GM23248 (cell line): ENCODE data around the gene PLLP. TPM values are rescaled to one million over a fixed set of nuclear protein-coding genes. Genes with fewer than 3 reads are reported as not detected.

Source experiments
- DNase-seq: peaks from one replicate; pipeline ENCODE4 v3.0.0-alpha.2; 2015
- H2AFZ ChIP-seq: fragments of 200-600 bp; sonication (generic); 2 replicates; pipeline ENCODE4 v1.6.1; 2016; ENCODE audit warnings: antibody characterized with exemption
- H3F3A ChIP-seq: fragments of 200-600 bp; sonication (generic); 2 replicates; pipeline ENCODE4 v1.6.1; 2016; ENCODE audit warnings: mild to moderate bottlenecking, antibody characterized with exemption, mixed run types; ENCODE audit not compliant: insufficient read depth
- H3K27ac ChIP-seq: fragments of 200-600 bp; sonication (generic); 2 replicates; pipeline ENCODE4 v1.5.1; 2016; ENCODE audit warnings: mild to moderate bottlenecking
- H3K27me3 ChIP-seq: fragments of 200-600 bp; sonication (generic); replicated peaks from 2 replicates; pipeline ENCODE4 v1.6.1; 2016; ENCODE audit warnings: mild to moderate bottlenecking; ENCODE audit not compliant: insufficient read depth
- H3K36me3 ChIP-seq: fragments of 200-600 bp; sonication (generic); 2 replicates; pipeline ENCODE4 v1.6.1; 2016; ENCODE audit warnings: low read depth, mild to moderate bottlenecking
- H3K4me1 ChIP-seq: fragments of 200-600 bp; sonication (generic); 2 replicates; pipeline ENCODE4 v1.6.1; 2016; ENCODE audit warnings: mild to moderate bottlenecking; ENCODE audit not compliant: insufficient read depth
- H3K4me2 ChIP-seq: fragments of 200-600 bp; sonication (generic); one replicate; pipeline ENCODE4 v1.6.1; 2016; ENCODE audit warnings: mild to moderate bottlenecking; ENCODE audit not compliant: unreplicated experiment
- H3K4me3 ChIP-seq: fragments of 200-600 bp; sonication (generic); 2 replicates; pipeline ENCODE4 v1.5.1; 2016; ENCODE audit warnings: mild to moderate bottlenecking
- H3K79me2 ChIP-seq: fragments of 200-600 bp; sonication (generic); 2 replicates; pipeline ENCODE4 v1.6.1; 2016; ENCODE audit warnings: mild to moderate bottlenecking; ENCODE audit not compliant: insufficient read depth
- H3K9ac ChIP-seq: fragments of 200-600 bp; sonication (generic); 2 replicates; pipeline ENCODE4 v1.6.1; 2016; ENCODE audit warnings: mild to moderate bottlenecking
- H3K9me2 ChIP-seq: fragments of 200-600 bp; sonication (generic); 2 replicates; pipeline ENCODE4 v1.6.1; 2016; ENCODE audit warnings: mixed run types, mild to moderate bottlenecking, moderate library complexity; ENCODE audit not compliant: insufficient read depth
- H3K9me3 ChIP-seq: fragments of 200-600 bp; sonication (generic); one replicate; pipeline ENCODE4 v1.6.1; 2017; ENCODE audit warnings: low read depth
- H4K20me1 ChIP-seq: fragments of 200-600 bp; sonication (generic); 2 replicates; pipeline ENCODE4 v1.6.0; 2016; ENCODE audit not compliant: insufficient read depth
- EZH2 ChIP-seq: fragments of 200-600 bp; sonication (generic); IDR thresholded peaks from 2 replicates; pipeline ENCODE4 v1.6.1; 2018; ENCODE audit warnings: antibody characterized with exemption, mild to moderate bottlenecking; ENCODE audit not compliant: insufficient read depth, poor library complexity, severe bottlenecking
- EZH2phosphoT487 ChIP-seq: fragments of 200-600 bp; sonication (generic); IDR thresholded peaks from 2 replicates; pipeline ENCODE4 v1.6.1; 2018; ENCODE audit warnings: antibody characterized with exemption, moderate library complexity, mild to moderate bottlenecking, low read depth; ENCODE audit not compliant: insufficient read depth
- WGBS, 2 experiments: methylation state at CpG; one replicate each; pipeline ENCODE4 v1.1.6; 2015 to 2017; ENCODE audit warnings: low lambda C conversion rate in 2 of 2, low coverage in 1 of 2; ENCODE audit errors: missing lambda C conversion rate in 2 of 2; 5-methylcytosine and 5-hydroxymethylcytosine counted together
- in situ Hi-C: fragments of 300-500 bp; cut with MboI; formaldehyde crosslinking; loops from 2 replicates; pipeline ENCODE4 v1.15.0; 2020
- polyA plus RNA-seq: library from polyadenylated mRNA; unstranded; fragments of >200 nt; fragmentation: Nextera tagmentation; extraction: Ambion mirVana; gene quantifications from 2 replicates; pipeline ENCODE4 v1.2.1, GENCODE V29; 2016
- total RNA-seq: library from RNA; depleted of rRNA; stranded (reverse); fragments of >200 nt; shearing (Covaris generic); gene quantifications from 2 replicates; pipeline ENCODE4 v1.2.3, GENCODE V29; 2014

The PLLP gene
- total and polyA plus RNA-seq, 2 experiments from 2014 or later = 0.44 TPM; not detected in 1

- Histone ChIP-seq H3K27me3 (no peaks in the 10 kb centered on the region; the same call in 1 of the 2 replicates), H3F3A (no peaks in the 10 kb centered on the region), H3K36me3 (no peaks in the 10 kb centered on the region), H3K4me2 (no peak overlapping the region), H3K9me3 (no peaks in the 10 kb centered on the region), H2AFZ (0 out of 2 replicates have a peak overlapping the region, but pooled peaks have one; percentile 23), H4K20me1 (no peaks in the 10 kb centered on the region), H3K4me3 (no peak overlapping the region), H3K4me1 (peaks cover 12% of the 10 kb centered on the region), H3K79me2 (no peaks in the 10 kb centered on the region), H3K27ac (peak overlapping the region; percentile 67), H3K9me2 (no peaks in the 10 kb centered on the region), H3K9ac (peak overlapping the region; percentile 56)
- TF ChIP-seq EZH2 (no peak), EZH2phosphoT487 (no peak)
- 39% methylated on average over 3 of the region's 3 CpGs for WGBS, 2 experiments
- DNase-seq = peak; percentile 94
- in situ Hi-C loops = no loop called here
Measured at GRCh38 chr16:57316390-57317017, 32.0 kb upstream of the PLLP start.

- in situ Hi-C loops = no loop called here
- Histone ChIP-seq H3K9me2 (no peaks in the 10 kb centered on the region), H3K79me2 (no peaks in the 10 kb centered on the region), H3K4me3 (no peak overlapping the region), H3K9ac (no peak overlapping the region), H3F3A (no peaks in the 10 kb centered on the region), H3K4me2 (no peak overlapping the region), H3K9me3 (no peaks in the 10 kb centered on the region), H3K27me3 (no peaks in the 10 kb centered on the region; the same call in 1 of the 2 replicates), H3K4me1 (peaks cover 12% of the 10 kb centered on the region), H3K27ac (no peak overlapping the region), H3K36me3 (no peaks in the 10 kb centered on the region), H2AFZ (no peak overlapping the region), H4K20me1 (no peaks in the 10 kb centered on the region)
- TF ChIP-seq EZH2 (no peak), EZH2phosphoT487 (no peak)
- WGBS, 2 experiments = 64 to 65% methylated on average over 7 of the region's 7 CpGs
- DNase-seq = no peak
Measured at GRCh38 chr16:57315416-57315815, 30.9 kb upstream of the PLLP start.

- H4K20me1 ChIP-seq = no peaks in the 10 kb centered on the region
- H3K9ac ChIP-seq = no peak overlapping the region
- no peak overlapping the region for H3K4me3 ChIP-seq
- H3K4me2 ChIP-seq = no peak overlapping the region
- no peak for TF ChIP-seq EZH2
- no peak for TF ChIP-seq EZH2phosphoT487
- H3K36me3 ChIP-seq = no peaks in the 10 kb centered on the region
- 83 to 100% methylated on average over 1 of the region's 1 CpG for WGBS, 2 experiments
- no peaks in the 10 kb centered on the region for H3F3A ChIP-seq
- no peaks in the 10 kb centered on the region for H3K9me3 ChIP-seq
- no peak overlapping the region for H2AFZ ChIP-seq
- H3K27ac ChIP-seq = no peak overlapping the region
- H3K4me1 ChIP-seq = peaks cover 12% of the 10 kb centered on the region
- in situ Hi-C loops = no loop called here
- no peaks in the 10 kb centered on the region for H3K9me2 ChIP-seq
- no peaks in the 10 kb centered on the region; the same call in 1 of the 2 replicates for H3K27me3 ChIP-seq
- DNase-seq = no peak
- H3K79me2 ChIP-seq = no peaks in the 10 kb centered on the region
Measured at GRCh38 chr16:57314161-57314785, 29.8 kb upstream of the PLLP start.

- in situ Hi-C loops = no loop called here
- Histone ChIP-seq H3K4me2 (no peak overlapping the region), H3F3A (no peaks in the 10 kb centered on the region), H3K27me3 (no peaks in the 10 kb centered on the region; the same call in 1 of the 2 replicates), H3K4me3 (no peak overlapping the region), H3K9me3 (no peaks in the 10 kb centered on the region), H3K36me3 (no peaks in the 10 kb centered on the region), H2AFZ (no peak overlapping the region), H3K9ac (no peak overlapping the region), H3K27ac (no peak overlapping the region), H3K79me2 (no peaks in the 10 kb centered on the region), H4K20me1 (no peaks in the 10 kb centered on the region), H3K4me1 (peaks cover 12% of the 10 kb centered on the region), H3K9me2 (no peaks in the 10 kb centered on the region)
- 85 to 89% methylated on average over 2 of the region's 2 CpGs for WGBS, 2 experiments
- DNase-seq = no peak
- TF ChIP-seq EZH2 (no peak), EZH2phosphoT487 (no peak)
Measured at GRCh38 chr16:57313509-57313908, 29.0 kb upstream of the PLLP start.
